OCI-LY3 (cell line): ENCODE measurements around the gene CRAT.

ENCODE experiments used
- H2AFZ ChIP-seq: fragments of 200-600, 300-600 bp; shearing (Covaris generic); 2 replicates; pipeline ENCODE4 v1.6.0; 2014; ENCODE audit warnings: antibody characterized with exemption, low read depth, low read length
- H3K27ac ChIP-seq: fragments of 200-600, 300-600 bp; sonication (generic); 2 replicates; pipeline ENCODE4 v1.5.1; 2014; ENCODE audit warnings: mild to moderate bottlenecking, low read length, moderate library complexity, mixed read lengths
- H3K27me3 ChIP-seq: fragments of 200-600, 300-600 bp; sonication (generic); 2 replicates; pipeline ENCODE4 v1.6.1; 2014; ENCODE audit warnings: low read depth, low read length, mixed read lengths
- H3K36me3 ChIP-seq: fragments of 200-600, 300-600 bp; sonication (generic); replicated peaks from 2 replicates; pipeline ENCODE3; 2014; ENCODE audit warnings: low read depth, low read length, mixed read lengths
- H3K4me1 ChIP-seq: fragments of 300-600, 200-600 bp; sonication (generic); 2 replicates; pipeline ENCODE4 v1.6.1; 2014; ENCODE audit warnings: low read length, mixed read lengths
- H3K4me2 ChIP-seq: fragments of 200-600, 300-600 bp; sonication (generic); 2 replicates; pipeline ENCODE4 v1.6.1; 2014; ENCODE audit warnings: low read length, mixed read lengths
- H3K4me3 ChIP-seq: fragments of 300-600, 200-600 bp; sonication (generic); 2 replicates; pipeline ENCODE4 v1.5.1; 2014; ENCODE audit warnings: antibody characterized with exemption, mild to moderate bottlenecking, low read length, moderate library complexity
- H3K79me2 ChIP-seq: fragments of 300-600, 200-600 bp; shearing (Covaris generic); 2 replicates; pipeline ENCODE4 v1.6.1; 2014; ENCODE audit warnings: mild to moderate bottlenecking, low read length, mixed read lengths
- H3K9ac ChIP-seq: fragments of 300-600, 200-600 bp; shearing (Covaris generic); 2 replicates; pipeline ENCODE4 v1.6.0; 2014; ENCODE audit warnings: mild to moderate bottlenecking, low read length, moderate library complexity
- H3K9me3 ChIP-seq: fragments of 200-600, 300-600 bp; shearing (Covaris generic); 2 replicates; pipeline ENCODE4 v1.6.1; 2014; ENCODE audit warnings: low read length, mixed read lengths; ENCODE audit not compliant: insufficient read depth
- H4K20me1 ChIP-seq: fragments of 200-600, 300-600 bp; sonication (generic); 2 replicates; pipeline ENCODE4 v1.6.1; 2016; ENCODE audit warnings: low read length, mixed read lengths; ENCODE audit not compliant: insufficient read depth
- CTCF ChIP-seq: fragments of 200-600, 300-600 bp; sonication (generic); IDR thresholded peaks from 2 replicates; pipeline ENCODE4 v1.5.1; 2014; ENCODE audit warnings: antibody characterized with exemption, low read length, low read depth
- EZH2phosphoT487 ChIP-seq: fragments of 200-600 bp; shearing (Covaris generic); IDR thresholded peaks from 2 replicates; pipeline ENCODE4 v1.6.1; 2018; ENCODE audit warnings: antibody characterized with exemption, mixed run types, low read depth

Gene CRAT

GRCh38 chr9:129100383-129101169 lies 10.0 kb downstream of the CRAT start:
- Histone ChIP-seq H3K9me3 (no peaks in the 10 kb centered on the region), H3K27ac (no peak overlapping the region), H4K20me1 (no peaks in the 10 kb centered on the region), H3K27me3 (0 out of 2 replicates have a peak, but pooled peaks cover under 1% of the 10 kb centered on the region), H2AFZ (no peak overlapping the region), H3K4me1 (no peaks in the 10 kb centered on the region), H3K79me2 (no peaks in the 10 kb centered on the region), H3K36me3 (no peaks in the 10 kb centered on the region), H3K4me2 (no peak overlapping the region), H3K9ac (no peak overlapping the region), H3K4me3 (no peak overlapping the region)
- TF ChIP-seq EZH2phosphoT487 (no peak), CTCF (no peak)

GRCh38 chr9:129098328-129098727 lies 12.3 kb downstream of the CRAT start:
- H2AFZ ChIP-seq, result no peak overlapping the region
- H3K9me3 ChIP-seq, result no peaks in the 10 kb centered on the region
- no peaks in the 10 kb centered on the region for H3K4me1 ChIP-seq
- no peak overlapping the region for H3K9ac ChIP-seq
- no peak for TF ChIP-seq EZH2phosphoT487
- TF ChIP-seq CTCF, result no peak
- no peak overlapping the region for H3K4me2 ChIP-seq
- H3K27ac ChIP-seq, result no peak overlapping the region
- H4K20me1 ChIP-seq, result no peaks in the 10 kb centered on the region
- no peak overlapping the region for H3K4me3 ChIP-seq
- H3K79me2 ChIP-seq, result no peaks in the 10 kb centered on the region
- H3K36me3 ChIP-seq, result no peaks in the 10 kb centered on the region
- H3K27me3 ChIP-seq, result no peaks in the 10 kb centered on the region

GRCh38 chr9:129097671-129098306 lies 12.8 kb downstream of the CRAT start:
- Histone ChIP-seq H3K9ac (no peak overlapping the region), H3K27ac (no peak overlapping the region), H2AFZ (no peak overlapping the region), H3K4me2 (no peak overlapping the region), H3K36me3 (no peaks in the 10 kb centered on the region), H3K4me3 (no peak overlapping the region), H3K27me3 (no peaks in the 10 kb centered on the region), H3K79me2 (no peaks in the 10 kb centered on the region), H3K4me1 (no peaks in the 10 kb centered on the region), H3K9me3 (no peaks in the 10 kb centered on the region), H4K20me1 (no peaks in the 10 kb centered on the region)
- no peak for TF ChIP-seq CTCF
- no peak for TF ChIP-seq EZH2phosphoT487

- Histone ChIP-seq H3K4me2 (no peak overlapping the region), H3K9ac (no peak overlapping the region), H2AFZ (no peak overlapping the region), H3K79me2 (no peaks in the 10 kb centered on the region), H3K4me1 (no peaks in the 10 kb centered on the region), H3K27me3 (no peaks in the 10 kb centered on the region), H3K4me3 (no peak overlapping the region), H3K27ac (no peak overlapping the region), H3K9me3 (no peaks in the 10 kb centered on the region), H4K20me1 (no peaks in the 10 kb centered on the region), H3K36me3 (no peaks in the 10 kb centered on the region)
- TF ChIP-seq EZH2phosphoT487, result no peak
- no peak for TF ChIP-seq CTCF
These were observed 14.7 kb downstream of the CRAT start for GRCh38 chr9:129095908-129096307.
